ENCODE data around the gene EGR4. TPM values are rescaled to one million over a fixed set of nuclear protein-coding genes. Genes with fewer than 3 reads are reported as not detected.

EGR4 gene
- total and polyA plus RNA-seq, 2 donors (not counting 1 experiment from before 2014, with no cell fraction given), result 0.30 to 2.7 TPM

DNA sequence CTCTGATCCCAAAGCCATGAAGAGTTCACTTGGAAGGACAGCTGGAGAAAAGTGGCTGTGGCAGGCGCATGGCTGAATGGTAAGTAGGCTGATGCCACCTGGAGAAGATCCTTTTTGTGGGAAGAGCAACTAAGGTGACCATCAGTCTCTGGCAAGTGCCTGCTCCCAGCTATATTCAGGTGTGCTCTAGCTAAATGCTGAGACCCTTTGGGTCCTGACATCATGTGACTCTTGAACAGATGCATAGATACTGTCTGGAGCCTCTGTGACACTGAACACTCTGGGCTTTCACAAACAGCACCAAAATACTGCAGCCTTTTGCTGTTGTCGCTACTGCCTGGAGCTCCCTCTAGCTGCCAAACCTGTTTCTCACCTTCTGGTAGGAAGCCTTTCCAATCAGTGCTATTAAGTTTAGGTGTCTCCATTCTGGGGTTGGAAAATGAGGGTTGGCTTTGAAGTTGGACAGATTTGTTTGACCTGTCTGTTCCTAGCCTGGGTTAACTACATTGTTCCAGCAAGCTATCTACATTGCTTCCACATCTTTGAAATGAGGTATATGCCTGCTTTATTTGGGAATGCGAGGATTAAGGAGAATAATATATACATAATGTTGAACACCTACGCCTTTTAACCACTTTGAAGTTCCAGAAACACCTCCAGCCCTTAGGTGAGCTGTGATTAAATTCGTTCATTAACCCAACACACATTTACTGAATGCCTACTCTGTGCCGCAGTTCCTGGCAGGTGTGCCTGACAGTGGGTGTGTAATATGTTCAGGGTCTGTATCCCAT, 3.1 kb downstream of the EGR4 start:
- Histone ChIP-seq H3K79me2 (ENCODE audit: control insufficient read depth, insufficient read depth, low read length) (no peaks in the 10 kb centered on the region), H3K4me2 (replicated peaks; ENCODE audit: low read depth, low read length, poor library complexity, severe bottlenecking) (no peak overlapping the region), H3K4me1 (ENCODE audit: control insufficient read depth in 2 of 2, insufficient read depth in 2 of 2, low read length in 2 of 2) (peaks cover 42 to 43% of the 10 kb centered on the region in 2 donors), H3K27ac (ENCODE audit: low read length in 2 of 2) (no peak overlapping the region), H4K20me1 (ENCODE audit: control insufficient read depth, insufficient read depth, low read length, poor library complexity, severe bottlenecking) (no peaks in the 10 kb centered on the region), H3K36me3 (replicated peaks in 1 of 2; ENCODE audit: control extremely low read depth in 1 of 2, control insufficient read depth in 1 of 2, extremely low read depth in 1 of 2, insufficient read depth in 2 of 2, low read length in 1 of 2) (no peaks in the 10 kb centered on the region), H3K9me3 (ENCODE audit: control extremely low read depth in 1 of 3, control insufficient read depth in 2 of 3, insufficient read depth in 1 of 3, low read length in 2 of 3) (peaks cover 3 to 21% (median 7%) of the 10 kb centered on the region in 3 donors), H2AFZ (ENCODE audit: insufficient read depth, low read depth, low read length, poor library complexity, severe bottlenecking) (no peak overlapping the region), H3K27me3 (replicated peaks in 1 of 4; ENCODE audit: control extremely low read depth in 1 of 4, control insufficient read depth in 3 of 4, insufficient read depth in 4 of 4, low read length in 3 of 4) (peaks cover 2 to 49% (median 36%) of the 10 kb centered on the region in 4 experiments), H3K9ac (ENCODE audit: low read length) (no peak overlapping the region), H3K4me3 (ENCODE audit: control extremely low read depth in 1 of 5, extremely low read depth in 1 of 5, insufficient read depth in 1 of 5, low read depth in 2 of 5, low read length in 4 of 5) (no peak overlapping the region)
- Mint-ChIP-seq H3K4me3 (peak overlapping the region; percentile 75), H3K27me3 (peaks cover 27% of the 10 kb centered on the region), H3K9me3 (ENCODE audit: insufficient read depth) (no peaks in the 10 kb centered on the region), H3K4me1 (peaks cover 39% of the 10 kb centered on the region), H3K27ac (no peak overlapping the region)
- intact Hi-C loops (cut with micrococcal nuclease), result no loop called here
- ChIA-PET CTCF (interaction anchor here (0.5 to 3.4 kb wide), 19 partner anchors 10 to 1055 kb away, joined by 3 to 18 read pairs (median 5); partner anchors contain the start of genes CCT7, PRADC1 and SMYD5), POLR2A (no interaction called here)
- DNase-seq (peak; percentile 62), ATAC-seq (ENCODE audit: low read depth) (no peak)
- WGBS (ENCODE audit: insufficient coverage), result 44% methylated on average over 2 of the region's 6 CpGs
- TF ChIP-seq, protein P1, sequence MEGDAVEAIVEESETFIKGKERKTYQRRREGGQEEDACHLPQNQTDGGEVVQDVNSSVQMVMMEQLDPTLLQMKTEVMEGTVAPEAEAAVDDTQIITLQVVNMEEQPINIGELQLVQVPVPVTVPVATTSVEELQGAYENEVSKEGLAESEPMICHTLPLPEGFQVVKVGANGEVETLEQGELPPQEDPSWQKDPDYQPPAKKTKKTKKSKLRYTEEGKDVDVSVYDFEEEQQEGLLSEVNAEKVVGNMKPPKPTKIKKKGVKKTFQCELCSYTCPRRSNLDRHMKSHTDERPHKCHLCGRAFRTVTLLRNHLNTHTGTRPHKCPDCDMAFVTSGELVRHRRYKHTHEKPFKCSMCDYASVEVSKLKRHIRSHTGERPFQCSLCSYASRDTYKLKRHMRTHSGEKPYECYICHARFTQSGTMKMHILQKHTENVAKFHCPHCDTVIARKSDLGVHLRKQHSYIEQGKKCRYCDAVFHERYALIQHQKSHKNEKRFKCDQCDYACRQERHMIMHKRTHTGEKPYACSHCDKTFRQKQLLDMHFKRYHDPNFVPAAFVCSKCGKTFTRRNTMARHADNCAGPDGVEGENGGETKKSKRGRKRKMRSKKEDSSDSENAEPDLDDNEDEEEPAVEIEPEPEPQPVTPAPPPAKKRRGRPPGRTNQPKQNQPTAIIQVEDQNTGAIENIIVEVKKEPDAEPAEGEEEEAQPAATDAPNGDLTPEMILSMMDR (IDR thresholded peaks at IDR 0.05), result peak; percentile 71
- no peak for TF ChIP-seq EZH2 (IDR thresholded peaks at IDR 0.05; ENCODE audit: borderline replicate concordance, insufficient read depth, low read depth, low read length, poor library complexity, severe bottlenecking)

DNA sequence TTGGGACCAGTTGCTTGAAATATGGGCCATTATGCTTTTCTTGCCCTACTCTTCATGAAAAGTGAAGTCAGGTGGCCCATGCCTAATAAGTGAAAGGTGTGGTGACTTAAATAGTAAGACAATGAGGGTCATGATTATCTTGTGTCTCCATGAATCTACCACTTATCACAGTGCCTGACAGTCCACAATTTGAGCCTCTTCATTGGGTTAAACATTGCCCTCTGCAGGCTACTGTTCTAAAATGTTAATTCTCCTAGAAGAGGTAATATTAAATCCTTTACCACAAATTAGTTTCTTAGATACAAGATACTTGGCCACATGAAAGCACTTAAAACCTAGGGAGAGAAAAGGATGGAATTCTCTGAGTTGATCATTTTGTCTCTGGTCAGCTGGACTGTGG, 4.0 kb downstream of the EGR4 start:
- ChIA-PET CTCF (interaction anchor here (0.6 to 3.4 kb wide), 9 partner anchors 9 to 1551 kb away, joined by 3 to 18 read pairs (median 5); partner anchors contain the start of genes CCT7 and SMYD5), POLR2A (no interaction called here)
- H4K20me1 ChIP-seq (ENCODE audit: control insufficient read depth, insufficient read depth, low read length, poor library complexity, severe bottlenecking), result no peaks in the 10 kb centered on the region
- H3K9ac ChIP-seq (ENCODE audit: low read length), result no peak overlapping the region
- no peak overlapping the region for H3K4me3 ChIP-seq (ENCODE audit: control extremely low read depth in 1 of 5, extremely low read depth in 1 of 5, insufficient read depth in 1 of 5, low read depth in 2 of 5, low read length in 4 of 5)
- peaks cover under 1 to 40% (median 27%) of the 10 kb centered on the region in 4 experiments for H3K27me3 ChIP-seq (replicated peaks in 1 of 4; ENCODE audit: control extremely low read depth in 1 of 4, control insufficient read depth in 3 of 4, insufficient read depth in 4 of 4, low read length in 3 of 4)
- peaks cover 44% of the 10 kb centered on the region for H3K4me1 Mint-ChIP-seq
- H3K27ac ChIP-seq (ENCODE audit: low read length in 2 of 2), result no peak overlapping the region
- intact Hi-C loops (cut with micrococcal nuclease), result no loop called here
- DNase-seq (no peak), ATAC-seq (ENCODE audit: low read depth) (no peak)
- peaks cover 2 to 21% (median 4%) of the 10 kb centered on the region in 3 donors for H3K9me3 ChIP-seq (ENCODE audit: control extremely low read depth in 1 of 3, control insufficient read depth in 2 of 3, insufficient read depth in 1 of 3, low read length in 2 of 3)
- H3K27me3 Mint-ChIP-seq, result peaks cover 20% of the 10 kb centered on the region
- no peaks in the 10 kb centered on the region for H3K79me2 ChIP-seq (ENCODE audit: control insufficient read depth, insufficient read depth, low read length)
- H3K9me3 Mint-ChIP-seq (ENCODE audit: insufficient read depth), result no peaks in the 10 kb centered on the region
- no peak overlapping the region for H2AFZ ChIP-seq (ENCODE audit: insufficient read depth, low read depth, low read length, poor library complexity, severe bottlenecking)
- H3K4me1 ChIP-seq (ENCODE audit: control insufficient read depth in 2 of 2, insufficient read depth in 2 of 2, low read length in 2 of 2), result peaks cover 46 to 50% of the 10 kb centered on the region in 2 donors
- H3K4me2 ChIP-seq (replicated peaks; ENCODE audit: low read depth, low read length, poor library complexity, severe bottlenecking), result no peak overlapping the region
- TF ChIP-seq, protein P1 (IDR thresholded peaks at IDR 0.05), result no peak
- no peak for TF ChIP-seq EZH2 (IDR thresholded peaks at IDR 0.05; ENCODE audit: borderline replicate concordance, insufficient read depth, low read depth, low read length, poor library complexity, severe bottlenecking)
- no peak overlapping the region for H3K4me3 Mint-ChIP-seq
- no peaks in the 10 kb centered on the region for H3K36me3 ChIP-seq (replicated peaks in 1 of 2; ENCODE audit: control extremely low read depth in 1 of 2, control insufficient read depth in 1 of 2, extremely low read depth in 1 of 2, insufficient read depth in 2 of 2, low read length in 1 of 2)
- no peak overlapping the region for H3K27ac Mint-ChIP-seq

All from B cell (primary cell).